ENCODE data around the gene CD4. TPM values are rescaled to one million over a fixed set of nuclear protein-coding genes. Genes with fewer than 3 reads are reported as not detected.
A peak's percentile ranks its signal among the peaks of the same experiment; 100 is the strongest.

Gene CD4
- total RNA-seq, 3 donors from 2014 or later, result 8.9 to 16.5 (median 14.8) TPM

DNA sequence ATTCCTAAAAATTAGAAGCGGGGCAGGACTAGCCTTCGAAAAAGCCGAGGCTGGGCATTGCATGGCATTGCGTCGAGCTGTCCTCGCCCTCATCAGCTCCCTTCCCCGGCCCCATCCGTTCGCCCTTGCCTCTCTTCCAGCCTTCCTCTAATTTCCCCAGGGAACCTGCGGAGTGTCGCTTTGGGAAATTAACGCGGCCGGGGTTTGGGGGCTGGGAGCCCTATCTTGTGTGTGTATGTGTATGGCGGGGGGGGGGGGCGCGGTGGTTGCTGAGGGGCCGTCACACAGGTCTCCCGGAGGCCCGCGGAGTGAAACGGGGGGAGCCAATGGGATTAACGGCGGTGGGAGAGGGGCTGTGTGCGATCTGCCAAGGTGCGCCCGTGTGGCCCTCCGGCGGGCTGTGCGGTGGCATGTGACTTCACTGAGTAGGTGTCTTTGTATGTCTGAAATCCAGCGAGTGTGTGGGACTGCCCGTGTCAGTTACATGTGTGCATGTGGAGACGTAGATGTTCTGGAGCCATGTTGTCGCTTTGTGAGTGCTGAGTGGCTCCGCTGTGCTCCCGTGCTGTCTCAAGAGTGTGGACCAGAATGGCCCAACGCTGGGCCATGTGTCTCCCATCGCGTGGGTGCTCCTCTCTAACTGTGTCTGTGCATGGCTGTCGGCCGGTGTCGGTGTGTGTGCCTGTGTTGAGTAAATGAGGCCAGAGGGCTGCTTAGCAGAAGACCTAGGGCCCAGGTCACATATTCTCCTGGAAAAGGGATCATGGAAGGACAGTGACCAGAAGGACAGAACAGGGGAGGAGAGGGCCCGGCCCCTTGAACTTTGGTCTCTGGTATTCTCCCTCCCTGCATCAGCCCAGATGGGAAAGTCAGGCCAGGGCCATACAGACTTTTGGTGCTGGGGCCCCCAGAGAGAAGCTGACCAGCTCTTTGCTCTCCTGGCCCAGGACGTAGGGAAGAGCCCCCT is 21.7 kb upstream of the CD4 start:
- no peaks in the 10 kb centered on the region for H3K9me3 ChIP-seq
- ATAC-seq, result no peak
- H3K36me3 ChIP-seq (ENCODE audit: low read depth), result no peaks in the 10 kb centered on the region
- DNase-seq, result no peak
- peak overlapping the region; percentile 67 for H3K4me3 ChIP-seq
- TF ChIP-seq CTCF (IDR thresholded peaks at IDR 0.05), result no peak
- intact Hi-C loops (cut with DNase I, micrococcal nuclease), result no loop called here
- peaks cover 34% of the 10 kb centered on the region for H3K4me1 ChIP-seq (ENCODE audit: low read depth)

DNA sequence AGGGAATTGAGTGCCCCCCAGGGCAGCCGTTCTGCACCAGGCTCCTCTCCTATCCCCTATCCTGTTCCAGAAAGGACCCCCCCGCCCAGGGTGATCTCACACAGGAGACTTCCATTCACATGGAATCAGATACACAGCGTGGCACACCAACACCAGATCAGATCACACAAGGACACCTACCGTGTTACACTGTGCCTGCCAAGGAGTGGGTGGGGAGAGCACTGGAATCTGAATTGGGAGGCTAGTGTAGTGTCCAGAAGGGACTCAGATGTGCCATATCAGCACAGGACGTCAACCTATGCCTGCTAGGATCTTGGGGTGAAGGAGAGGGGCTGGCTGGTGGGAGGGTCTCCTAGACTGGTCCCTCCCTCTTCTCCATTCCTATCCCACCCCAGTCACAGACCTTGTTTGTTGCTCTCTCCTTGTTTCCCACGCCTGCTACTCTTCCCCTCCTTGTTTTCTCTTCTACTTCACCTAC is 20.9 kb upstream of the CD4 start:
- Histone ChIP-seq H3K4me1 (ENCODE audit: low read depth) (peaks cover 34% of the 10 kb centered on the region), H3K4me3 (no peak overlapping the region), H3K36me3 (ENCODE audit: low read depth) (no peaks in the 10 kb centered on the region), H3K9me3 (no peaks in the 10 kb centered on the region)
- no peak for TF ChIP-seq CTCF (IDR thresholded peaks at IDR 0.05)
- ATAC-seq (no peak), DNase-seq (no peak)
- intact Hi-C loops (cut with DNase I, micrococcal nuclease), result no loop called here

DNA sequence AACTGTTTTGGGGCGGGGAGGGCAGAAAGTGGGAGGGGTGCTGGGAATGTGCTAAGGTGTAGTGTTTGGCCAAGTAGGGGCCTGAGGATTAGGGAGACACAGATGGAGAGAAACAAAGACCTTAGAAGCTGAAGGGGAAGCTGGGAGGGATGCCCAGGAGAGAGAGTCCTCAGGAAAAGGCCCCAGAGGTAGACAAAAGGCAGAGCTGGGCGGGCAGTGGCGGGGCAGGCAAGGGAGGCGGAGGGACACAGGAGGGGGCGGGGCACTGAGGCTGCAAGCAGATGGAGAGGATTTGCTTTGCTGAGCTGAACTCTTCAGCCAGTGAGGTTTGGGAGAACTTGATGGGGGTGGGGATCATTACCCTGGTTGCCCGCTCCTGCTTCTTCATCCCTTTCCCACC is 20.3 kb upstream of the CD4 start:
- intact Hi-C loops (cut with DNase I, micrococcal nuclease), result no loop called here
- H3K9me3 ChIP-seq, result no peaks in the 10 kb centered on the region
- no peak overlapping the region for H3K4me3 ChIP-seq
- H3K4me1 ChIP-seq (ENCODE audit: low read depth), result peaks cover 31% of the 10 kb centered on the region
- no peak for TF ChIP-seq CTCF (IDR thresholded peaks at IDR 0.05)
- ATAC-seq (no peak), DNase-seq (peak; percentile 66 to 69 (median 69))
- no peaks in the 10 kb centered on the region for H3K36me3 ChIP-seq (ENCODE audit: low read depth)

GRCh38 chr12:6769666-6770065 is 19.7 kb upstream of the CD4 start:
- intact Hi-C loops (cut with DNase I, micrococcal nuclease), result no loop called here
- H3K36me3 ChIP-seq (ENCODE audit: low read depth), result no peaks in the 10 kb centered on the region
- no peaks in the 10 kb centered on the region for H3K9me3 ChIP-seq
- ATAC-seq (no peak), DNase-seq (no peak)
- TF ChIP-seq CTCF (IDR thresholded peaks at IDR 0.05), result no peak
- peaks cover 26% of the 10 kb centered on the region for H3K4me1 ChIP-seq (ENCODE audit: low read depth)
- H3K4me3 ChIP-seq, result no peak overlapping the region

DNA sequence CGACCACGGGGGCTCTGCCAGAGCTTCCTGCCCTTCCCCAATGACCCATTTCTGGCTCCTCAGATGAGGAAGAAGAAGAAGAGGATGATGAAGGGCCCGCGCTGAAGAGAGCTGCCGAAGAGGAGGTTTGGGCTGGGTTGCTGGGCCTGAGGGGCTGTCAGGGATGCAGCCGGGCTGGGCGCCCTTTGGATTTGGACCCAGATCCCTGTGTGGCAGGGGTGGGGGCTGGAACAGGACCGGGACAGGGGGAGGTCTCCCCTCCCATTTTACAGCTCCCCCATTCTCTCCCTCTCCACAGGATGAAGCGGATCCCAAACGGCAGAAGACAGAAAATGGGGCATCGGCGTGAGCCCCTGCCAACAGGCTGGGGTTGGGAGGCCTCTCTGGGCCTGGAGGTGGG is 19.2 kb upstream of the CD4 start:
- intact Hi-C loops (cut with DNase I, micrococcal nuclease), result no loop called here
- Histone ChIP-seq H3K4me1 (ENCODE audit: low read depth) (peaks cover 22% of the 10 kb centered on the region), H3K9me3 (no peaks in the 10 kb centered on the region), H3K4me3 (no peak overlapping the region), H3K36me3 (ENCODE audit: low read depth) (no peaks in the 10 kb centered on the region)
- no peak for ATAC-seq
- DNase-seq, result no peak
- TF ChIP-seq CTCF (IDR thresholded peaks at IDR 0.05), result no peak

Data from mucosa of descending colon (tissue), 3 donors.